Measurements from ENCODE around the gene TNFSF10.
"Not testable (repeated sequence)": the region's sequence is repeated elsewhere in the genome, so short reads cannot be mapped to it uniquely, and the experiment has no call there.

Gene TNFSF10

DNA sequence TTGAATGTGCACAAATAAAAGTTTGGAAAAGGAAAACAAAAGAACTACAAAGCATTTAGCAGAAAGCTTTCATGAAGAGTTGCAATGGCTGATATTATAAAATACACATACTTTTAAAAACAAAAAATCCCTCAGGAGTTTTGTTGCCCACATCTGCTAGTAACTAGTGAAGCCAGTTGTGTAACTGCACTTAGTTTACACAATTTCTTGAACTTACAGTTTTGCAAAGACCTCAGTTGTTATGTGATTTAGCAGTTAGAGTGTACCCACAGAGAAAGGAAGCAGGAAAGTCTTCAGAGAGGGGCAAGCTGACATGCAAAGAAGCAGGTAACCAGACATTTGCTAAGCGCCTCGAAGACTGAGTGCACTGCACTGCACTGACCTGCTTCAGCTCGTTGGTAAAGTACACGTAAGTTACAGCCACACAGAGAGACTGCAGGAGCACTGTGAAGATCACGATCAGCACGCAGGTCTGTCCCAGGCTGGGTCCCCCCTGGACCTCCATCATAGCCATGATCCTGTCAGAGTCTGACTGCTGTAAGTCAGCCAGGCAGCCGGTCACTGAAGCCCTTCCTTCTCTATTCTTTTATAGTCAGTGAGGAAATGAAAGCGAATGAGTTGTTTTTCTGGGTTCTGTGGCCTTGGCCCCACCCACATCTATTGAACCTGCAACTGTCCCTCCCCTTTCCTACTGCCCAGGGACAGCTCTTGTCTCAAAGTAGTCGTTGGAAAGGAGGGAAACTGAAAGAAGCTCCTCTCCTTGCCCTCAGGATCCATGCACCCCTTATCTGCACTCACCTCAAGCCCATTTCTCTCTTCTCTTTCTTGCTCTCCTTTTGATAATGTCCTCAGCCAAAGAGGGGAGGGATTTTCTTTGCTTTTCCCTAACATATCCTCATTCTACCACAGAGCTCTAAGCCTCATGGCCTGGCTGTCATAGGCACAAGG lies at the start of gene TNFSF10:
Gene TNFSF10 (minus strand): TSS at position 560 of the 948 bp plus-strand sequence. CDS start 46 bp downstream, at position 514.
- H3K27me3 ChIP-seq (ENCODE audit: insufficient read depth, low read length), result no peaks in the 10 kb centered on the region
- H3K36me3 ChIP-seq (ENCODE audit: insufficient read depth, low read length), result no peaks in the 10 kb centered on the region
- peaks cover 25% of the 10 kb centered on the region for H3K4me1 ChIP-seq (ENCODE audit: control insufficient read depth, insufficient read depth, low read length, unreplicated experiment)
- peak within 1 kb of the TSS; percentile 87 for H3K4me3 ChIP-seq (ENCODE audit: low read depth, low read length)
- H3K79me2 ChIP-seq (ENCODE audit: control insufficient read depth, insufficient read depth, low read length, unreplicated experiment), result no peaks in the 10 kb centered on the region
- no peak within 1 kb of the TSS for H3K27ac ChIP-seq (ENCODE audit: low read depth, low read length)
- H2AFZ ChIP-seq (ENCODE audit: low read length, unreplicated experiment), result peak within 1 kb of the TSS; percentile 85

DNA sequence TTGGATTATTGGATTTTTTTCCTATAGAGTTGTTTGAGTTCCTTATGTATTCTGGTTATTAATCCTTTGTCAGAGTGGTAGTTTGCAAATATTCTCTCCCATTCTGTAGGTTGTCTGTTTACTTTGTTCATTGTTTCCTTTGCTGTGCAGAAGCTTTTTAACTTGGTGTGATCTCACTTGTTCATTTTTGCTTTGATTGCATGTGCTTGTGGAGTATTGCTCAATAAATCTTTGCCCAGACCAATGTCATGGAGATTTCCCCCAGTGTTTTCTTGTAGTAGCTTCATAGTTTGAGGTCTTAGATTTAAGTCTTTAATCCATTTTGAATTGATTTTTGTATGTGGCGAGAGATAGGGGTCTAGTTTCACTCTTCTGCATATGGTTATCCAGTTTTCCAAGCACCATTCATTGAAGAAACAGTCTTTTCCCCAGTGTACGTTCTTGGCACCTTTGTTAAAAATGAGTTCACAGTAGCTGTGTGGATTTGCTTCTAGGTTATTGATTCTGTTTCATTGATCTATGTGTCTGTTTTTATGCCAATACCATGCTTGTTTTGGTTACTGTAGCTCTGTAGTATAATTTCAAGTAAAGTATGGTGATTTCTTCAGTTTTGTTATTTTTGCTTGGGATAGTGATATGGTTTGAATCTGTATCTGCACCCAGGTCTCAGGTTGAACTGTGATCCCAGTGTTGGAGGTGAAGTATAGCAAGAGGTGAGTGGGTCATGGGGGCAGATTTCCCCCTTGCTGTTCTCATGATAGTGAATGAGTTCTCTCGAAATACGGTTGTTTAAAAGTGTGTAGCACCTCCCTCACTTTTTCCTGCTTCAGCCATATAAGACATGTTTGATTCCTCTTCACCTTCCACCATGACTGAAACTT lies 46.1 kb upstream of the TNFSF10 start:
- H3K27ac ChIP-seq (ENCODE audit: low read depth, low read length), result no peak overlapping the region
- no peaks in the 10 kb centered on the region for H3K36me3 ChIP-seq (ENCODE audit: insufficient read depth, low read length)
- H2AFZ ChIP-seq (ENCODE audit: low read length, unreplicated experiment), result no peak overlapping the region
- H3K4me3 ChIP-seq (ENCODE audit: low read depth, low read length), result no peak overlapping the region
- no peaks in the 10 kb centered on the region for H3K79me2 ChIP-seq (ENCODE audit: control insufficient read depth, insufficient read depth, low read length, unreplicated experiment)
- no peaks in the 10 kb centered on the region for H3K4me1 ChIP-seq (ENCODE audit: control insufficient read depth, insufficient read depth, low read length, unreplicated experiment)
- no peaks in the 10 kb centered on the region for H3K27me3 ChIP-seq (ENCODE audit: insufficient read depth, low read length)

DNA sequence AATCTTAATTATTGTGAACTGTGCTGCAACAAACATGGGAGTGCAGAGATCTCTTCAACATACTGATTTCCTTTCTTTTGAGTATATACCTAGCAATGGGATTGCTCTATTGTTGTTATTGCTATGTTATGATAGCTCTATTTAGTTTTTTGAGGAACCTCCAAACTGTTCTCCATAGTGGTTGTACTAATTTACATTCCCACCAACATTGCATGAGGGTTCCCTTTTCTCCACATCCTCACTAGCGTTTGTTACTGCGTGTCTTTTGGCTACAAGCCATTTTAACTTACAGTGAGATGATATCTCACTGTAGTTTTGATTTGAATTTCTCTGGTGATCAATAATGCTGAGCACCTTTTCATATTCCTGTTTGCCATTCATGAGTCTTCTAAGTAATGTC lies 45.5 kb upstream of the TNFSF10 start:
- Histone ChIP-seq H3K27ac (ENCODE audit: low read depth, low read length) (no peak overlapping the region), H2AFZ (ENCODE audit: low read length, unreplicated experiment) (no peak overlapping the region), H3K79me2 (ENCODE audit: control insufficient read depth, insufficient read depth, low read length, unreplicated experiment) (no peaks in the 10 kb centered on the region), H3K27me3 (ENCODE audit: insufficient read depth, low read length) (no peaks in the 10 kb centered on the region), H3K4me3 (ENCODE audit: low read depth, low read length) (no peak overlapping the region), H3K36me3 (ENCODE audit: insufficient read depth, low read length) (no peaks in the 10 kb centered on the region), H3K4me1 (ENCODE audit: control insufficient read depth, insufficient read depth, low read length, unreplicated experiment) (peaks cover 6% of the 10 kb centered on the region)

DNA sequence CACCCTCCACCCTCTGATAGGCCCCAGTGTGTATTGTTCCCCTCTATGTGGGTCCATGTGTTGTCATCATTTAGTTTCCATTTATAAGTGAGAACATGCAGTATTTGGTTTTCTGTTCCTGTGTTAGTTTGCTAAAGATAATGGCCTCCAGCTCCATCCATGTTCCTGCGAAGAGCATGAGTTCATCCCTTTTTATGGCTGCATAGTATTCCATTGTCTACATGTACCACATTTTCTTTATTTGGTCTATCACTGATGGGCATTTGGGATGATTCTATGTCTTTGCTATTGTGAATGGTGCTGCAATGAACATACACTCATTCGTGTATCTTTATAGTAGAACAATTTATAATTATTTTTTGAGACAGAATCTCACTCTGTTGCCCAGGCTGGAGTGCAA lies 43.6 kb upstream of the TNFSF10 start:
- not testable (repeated sequence) for H3K79me2 ChIP-seq (ENCODE audit: control insufficient read depth, insufficient read depth, low read length, unreplicated experiment)

DNA sequence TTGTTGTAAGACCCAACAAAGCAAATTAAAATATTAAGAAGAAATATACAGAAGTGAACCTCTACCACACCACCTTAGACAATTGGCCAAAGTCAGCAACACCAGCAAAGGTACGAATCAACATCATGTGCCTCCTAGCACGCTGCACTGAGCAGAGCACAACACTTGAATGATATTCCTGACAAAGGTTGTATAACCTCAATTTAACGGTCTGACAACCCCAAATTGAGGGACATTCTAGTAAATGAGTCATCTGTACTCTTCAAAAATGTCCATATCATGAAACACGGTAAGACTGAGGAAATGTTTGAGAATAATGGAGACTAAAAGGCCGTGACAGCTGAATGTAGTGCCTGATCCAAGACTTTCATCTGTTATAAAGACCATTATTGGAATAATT lies 41.3 kb upstream of the TNFSF10 start:
- H3K79me2 ChIP-seq (ENCODE audit: control insufficient read depth, insufficient read depth, low read length, unreplicated experiment), result no peaks in the 10 kb centered on the region
- peaks cover 23% of the 10 kb centered on the region for H3K4me1 ChIP-seq (ENCODE audit: control insufficient read depth, insufficient read depth, low read length, unreplicated experiment)
- H3K36me3 ChIP-seq (ENCODE audit: insufficient read depth, low read length), result no peaks in the 10 kb centered on the region
- no peak overlapping the region for H3K27ac ChIP-seq (ENCODE audit: low read depth, low read length)
- no peak overlapping the region for H3K4me3 ChIP-seq (ENCODE audit: low read depth, low read length)
- H3K27me3 ChIP-seq (ENCODE audit: insufficient read depth, low read length), result no peaks in the 10 kb centered on the region
- no peak overlapping the region for H2AFZ ChIP-seq (ENCODE audit: low read length, unreplicated experiment)

More for the DNA sequence above, 43.6 kb upstream of the TNFSF10 start:
- not testable (repeated sequence) for H3K4me3 ChIP-seq (ENCODE audit: low read depth, low read length); H2AFZ ChIP-seq (ENCODE audit: low read length, unreplicated experiment); H3K27me3 ChIP-seq (ENCODE audit: insufficient read depth, low read length); H3K36me3 ChIP-seq (ENCODE audit: insufficient read depth, low read length); H3K27ac ChIP-seq (ENCODE audit: low read depth, low read length)
- H3K4me1 ChIP-seq (ENCODE audit: control insufficient read depth, insufficient read depth, low read length, unreplicated experiment), result peaks cover 16% of the 10 kb centered on the region

DNA sequence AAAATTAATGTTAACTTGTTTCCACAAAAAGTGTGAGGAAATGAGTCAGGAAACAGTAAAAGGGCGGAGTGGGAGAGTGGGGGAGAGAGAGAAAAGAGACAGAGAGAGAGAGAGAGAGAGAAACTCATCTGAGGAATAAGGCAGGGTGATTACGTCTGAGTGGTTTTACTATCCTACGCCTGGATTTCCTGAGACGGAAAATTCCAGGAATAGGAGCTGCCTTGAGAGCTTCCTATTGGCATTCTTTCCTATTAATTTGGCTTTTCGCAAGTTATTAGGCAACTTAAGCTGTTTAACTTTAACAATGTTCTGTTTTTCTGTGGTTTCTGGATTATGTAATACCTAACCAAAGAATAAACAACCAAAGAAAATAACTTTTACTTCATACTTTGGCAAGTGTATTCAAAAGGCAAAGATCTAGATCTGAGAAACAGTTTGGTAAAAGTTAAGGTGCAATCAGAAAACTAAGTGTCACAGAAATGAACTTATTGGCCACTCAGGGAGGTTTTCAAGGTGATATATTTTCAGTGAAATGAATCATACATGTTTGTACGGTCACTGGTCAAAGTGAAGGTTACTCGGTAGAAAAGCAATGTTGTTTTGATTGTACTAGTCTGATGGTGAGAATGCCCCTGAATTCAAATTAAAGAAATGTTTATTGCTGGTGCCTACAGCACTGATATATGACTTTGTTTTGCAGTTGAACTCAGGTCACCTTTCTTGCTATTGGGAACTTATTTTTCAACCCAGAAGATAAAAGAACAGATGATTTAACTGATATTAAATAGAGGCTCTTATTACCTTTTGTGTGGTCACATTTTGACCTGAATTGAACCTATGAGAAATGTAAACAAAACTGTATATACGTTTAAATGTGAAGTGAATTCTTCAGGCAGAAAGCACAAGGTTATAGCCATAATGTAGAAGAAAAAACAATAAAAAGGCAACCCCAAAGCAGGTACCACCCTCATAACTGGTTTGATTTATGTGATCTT lies 39.9 kb upstream of the TNFSF10 start:
- Histone ChIP-seq H3K36me3 (ENCODE audit: insufficient read depth, low read length) (no peaks in the 10 kb centered on the region), H3K79me2 (ENCODE audit: control insufficient read depth, insufficient read depth, low read length, unreplicated experiment) (no peaks in the 10 kb centered on the region), H3K27ac (ENCODE audit: low read depth, low read length) (peak overlapping the region; percentile 71), H3K4me1 (ENCODE audit: control insufficient read depth, insufficient read depth, low read length, unreplicated experiment) (peaks cover 26% of the 10 kb centered on the region), H3K27me3 (ENCODE audit: insufficient read depth, low read length) (no peaks in the 10 kb centered on the region), H2AFZ (ENCODE audit: low read length, unreplicated experiment) (peak overlapping the region; percentile 19), H3K4me3 (ENCODE audit: low read depth, low read length) (peak overlapping the region; percentile 62)

DNA sequence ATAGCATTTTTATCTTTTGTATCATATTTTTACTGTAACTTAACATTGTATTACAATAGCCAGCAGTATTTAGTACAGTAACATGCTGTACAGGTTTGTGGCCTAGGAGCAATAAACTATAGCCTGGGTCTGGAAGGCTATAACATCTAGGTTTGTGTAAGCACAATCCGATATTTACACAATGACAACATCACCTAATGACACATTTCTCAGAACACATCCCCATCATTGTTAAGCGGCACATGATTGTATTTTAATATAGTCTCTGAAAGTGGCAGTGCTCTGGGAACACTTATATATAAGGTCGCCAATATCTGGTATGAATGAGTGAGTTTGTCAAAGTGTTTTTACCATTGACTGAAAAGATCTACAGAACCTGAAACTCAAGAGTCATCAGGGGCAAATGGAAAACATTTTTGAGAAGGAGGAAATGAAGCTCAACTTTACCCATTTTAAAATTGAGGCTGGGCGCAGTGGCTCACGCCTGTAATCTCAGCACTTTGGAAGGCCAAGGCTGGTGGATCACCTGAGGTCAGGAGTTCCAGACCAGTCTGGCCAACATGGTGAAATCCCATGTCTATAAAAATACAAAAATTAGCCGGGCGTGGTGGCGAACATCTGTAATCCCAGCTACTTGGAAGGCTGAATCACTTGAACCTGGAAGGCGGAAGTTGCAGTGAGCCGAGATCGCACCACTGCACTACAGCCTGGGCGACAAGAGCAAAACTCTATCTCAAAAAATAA lies 38.8 kb upstream of the TNFSF10 start:
- Histone ChIP-seq H3K79me2 (ENCODE audit: control insufficient read depth, insufficient read depth, low read length, unreplicated experiment) (no peaks in the 10 kb centered on the region), H2AFZ (ENCODE audit: low read length, unreplicated experiment) (no peak overlapping the region), H3K4me3 (ENCODE audit: low read depth, low read length) (no peak overlapping the region), H3K4me1 (ENCODE audit: control insufficient read depth, insufficient read depth, low read length, unreplicated experiment) (peaks cover 37% of the 10 kb centered on the region), H3K36me3 (ENCODE audit: insufficient read depth, low read length) (no peaks in the 10 kb centered on the region), H3K27me3 (ENCODE audit: insufficient read depth, low read length) (no peaks in the 10 kb centered on the region), H3K27ac (ENCODE audit: low read depth, low read length) (peak overlapping the region; percentile 71)

DNA sequence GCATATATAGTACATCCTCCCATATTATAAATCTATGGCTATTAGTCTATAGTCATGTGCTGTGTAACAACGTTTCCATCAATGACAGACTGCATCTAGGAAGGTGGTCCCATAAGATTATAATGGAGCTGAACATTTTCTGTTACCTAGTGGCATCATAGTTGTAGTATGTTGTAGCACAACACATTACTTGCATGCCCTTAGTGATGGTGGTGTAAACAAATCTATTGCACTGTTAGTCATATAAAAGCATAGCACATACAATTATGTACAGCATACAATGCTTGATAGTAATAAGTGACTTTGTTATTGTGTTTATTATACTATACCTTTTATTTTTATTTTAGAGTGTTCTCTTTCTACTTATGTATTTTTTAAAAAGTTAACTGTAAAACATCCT lies 37.4 kb upstream of the TNFSF10 start:
- no peak overlapping the region for H2AFZ ChIP-seq (ENCODE audit: low read length, unreplicated experiment)
- no peak overlapping the region for H3K4me3 ChIP-seq (ENCODE audit: low read depth, low read length)
- H3K36me3 ChIP-seq (ENCODE audit: insufficient read depth, low read length), result no peaks in the 10 kb centered on the region
- no peak overlapping the region for H3K27ac ChIP-seq (ENCODE audit: low read depth, low read length)
- no peaks in the 10 kb centered on the region for H3K79me2 ChIP-seq (ENCODE audit: control insufficient read depth, insufficient read depth, low read length, unreplicated experiment)
- H3K4me1 ChIP-seq (ENCODE audit: control insufficient read depth, insufficient read depth, low read length, unreplicated experiment), result peaks cover 38% of the 10 kb centered on the region
- no peaks in the 10 kb centered on the region for H3K27me3 ChIP-seq (ENCODE audit: insufficient read depth, low read length)

DNA sequence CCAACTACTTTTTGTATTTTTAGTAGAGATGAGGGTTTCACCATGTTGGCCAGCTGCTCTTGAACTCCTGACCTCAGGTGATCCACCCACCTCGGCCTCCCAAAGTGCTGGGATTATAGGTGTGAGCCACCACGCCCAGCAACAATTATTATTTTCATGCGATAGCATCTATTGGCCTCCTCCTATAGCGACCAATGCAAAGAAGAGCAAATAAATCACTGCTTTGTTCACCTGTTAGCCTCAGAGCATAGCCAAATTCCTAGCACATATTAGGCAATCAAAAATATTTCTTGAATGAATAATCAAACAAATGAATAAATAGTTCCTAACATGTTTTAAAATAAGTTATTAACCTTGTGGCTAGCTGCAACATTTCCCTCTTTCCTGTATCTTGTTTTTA lies 36.8 kb upstream of the TNFSF10 start:
- Histone ChIP-seq H3K79me2 (ENCODE audit: control insufficient read depth, insufficient read depth, low read length, unreplicated experiment) (no peaks in the 10 kb centered on the region), H3K27me3 (ENCODE audit: insufficient read depth, low read length) (no peaks in the 10 kb centered on the region), H3K36me3 (ENCODE audit: insufficient read depth, low read length) (no peaks in the 10 kb centered on the region), H3K4me1 (ENCODE audit: control insufficient read depth, insufficient read depth, low read length, unreplicated experiment) (peaks cover 38% of the 10 kb centered on the region), H3K4me3 (ENCODE audit: low read depth, low read length) (no peak overlapping the region), H2AFZ (ENCODE audit: low read length, unreplicated experiment) (no peak overlapping the region), H3K27ac (ENCODE audit: low read depth, low read length) (no peak overlapping the region)

All from ACC112 (cell line).